Transverse colon (tissue), 4 donors: ENCODE results near the gene NEK11. TPM values are rescaled to one million over a fixed set of nuclear protein-coding genes. Genes with fewer than 3 reads are reported as not detected.

Experiments
- DNase-seq: peaks from one replicate; pipeline ENCODE4 v3.0.0-alpha.2; 2019
- H3K27ac ChIP-seq, 4 donors: fragments of 200-600 bp; sonication (generic); 2 replicates each; pipeline ENCODE4 v1.5.1; 2016 to 2018; ENCODE audit warnings: inconsistent platforms in 4 of 4
- H3K27me3 ChIP-seq: fragments of 200-600 bp; sonication (generic); 2 replicates; pipeline ENCODE4 v1.5.1; 2017; ENCODE audit warnings: inconsistent platforms
- H3K36me3 ChIP-seq, 4 donors: fragments of 200-600 bp; sonication (generic); 2 replicates each; pipeline ENCODE4 v1.5.1; 2017 to 2019; ENCODE audit warnings: inconsistent platforms in 4 of 4
- H3K4me1 ChIP-seq, 4 donors: fragments of 200-600 bp; sonication (generic); 2 replicates each; pipeline ENCODE4 v1.5.1; 2017 to 2020; ENCODE audit warnings: inconsistent platforms in 4 of 4
- H3K4me3 ChIP-seq, 4 donors: fragments of 200-600 bp; sonication (generic); 1 replicate in 1 of 4; 2 replicates in 3 of 4; pipeline versions ENCODE4 v1.5.1 to v1.6.1; 2017 to 2019; ENCODE audit warnings: inconsistent platforms in 4 of 4
- H3K9me3 ChIP-seq, 2 donors: fragments of 200-600 bp; sonication (generic); 2 replicates each; pipeline ENCODE4 v1.5.1; 2017 to 2019; ENCODE audit warnings: inconsistent platforms in 2 of 2
- CTCF ChIP-seq, 5 experiments: fragments of 200-600 bp in 3 of 5; fragments of 450-650 bp in 2 of 5; sonication (generic) in 3 of 5; IDR thresholded peaks; 1 replicate in 2 of 5; 2 replicates in 3 of 5; pipeline ENCODE4 v1.5.1; 2016 to 2017; ENCODE audit warnings: antibody characterized with exemption in 5 of 5, inconsistent platforms in 3 of 5, mild to moderate bottlenecking in 2 of 5, moderate library complexity in 1 of 5
- EP300 ChIP-seq: sonication (generic); formaldehyde crosslinking; IDR thresholded peaks from one replicate; pipeline ENCODE4 v1.6.1; 2017; ENCODE audit warnings: antibody characterized with exemption, low read depth
- POLR2A ChIP-seq: fragments of 450-650 bp; IDR thresholded peaks from one replicate; pipeline ENCODE4 v1.6.1; 2016; ENCODE audit warnings: antibody characterized with exemption, mild to moderate bottlenecking, moderate library complexity
- POLR2AphosphoS5 ChIP-seq, 3 donors: sonication (generic); formaldehyde crosslinking; IDR thresholded peaks; one replicate each; pipeline ENCODE4 v1.6.1; 2016; ENCODE audit warnings: antibody characterized with exemption in 3 of 3
- WGBS, 2 donors: methylation state at CpG; one replicate each; pipeline ENCODE4 v1.1.5; 2018; ENCODE audit warnings: low coverage in 1 of 2; 5-methylcytosine and 5-hydroxymethylcytosine counted together
- in situ Hi-C, 4 donors: fragments of 200-750 bp; cut with MboI; loops; one replicate each; pipeline versions ENCODE4 v1.15.0 to v1.15.1; 2017; ENCODE audit warnings: low sequenced_read_pairs in 3 of 4, low pct_ligation_motif_present in 1 of 4, low pct_unique_long_range_greater_than_20kb in 1 of 4
- intact Hi-C: fragments of 100-400 bp; cut with DNase I; formaldehyde crosslinking; loops from one replicate; pipeline ENCODE4 v1.15.1; 2023; ENCODE audit warnings: low total_unique reads
- total RNA-seq, 4 donors: library from RNA; depleted of rRNA; stranded (reverse); fragments of >200 nt; gene quantifications; one replicate each; pipeline ENCODE4 v1.1.0, GENCODE V29; 2016

Gene NEK11
- total RNA-seq, 4 donors from 2014 or later: 4.6 to 12.3 (median 8.5) TPM

GRCh38 chr3:131217296-131217741 lies 190.6 kb downstream of the NEK11 start:
- WGBS, 2 donors: 78 to 92% methylated on average over 6 of the region's 6 CpGs
- Histone ChIP-seq H3K4me1 (no peaks in the 10 kb centered on the region), H3K27me3 (no peaks in the 10 kb centered on the region), H3K4me3 (no peak overlapping the region), H3K36me3 (no peaks in the 10 kb centered on the region), H3K9me3 (no peaks in the 10 kb centered on the region), H3K27ac (no peak overlapping the region)
- in situ Hi-C loops: no loop called here
- intact Hi-C loops: no loop called here
- no peak for DNase-seq
- no peak for TF ChIP-seq POLR2AphosphoS5 (IDR thresholded peaks at IDR 0.05)
- no peak for TF ChIP-seq CTCF (IDR thresholded peaks at IDR 0.05)
- TF ChIP-seq EP300: no peak

- H3K4me3 ChIP-seq: no peak overlapping the region
- TF ChIP-seq EP300 (no peak), POLR2AphosphoS5 (IDR thresholded peaks at IDR 0.05) (no peak), CTCF (IDR thresholded peaks at IDR 0.05) (no peak), POLR2A (no peak)
- H3K27me3 ChIP-seq: no peaks in the 10 kb centered on the region
- no peak overlapping the region for H3K27ac ChIP-seq
- intact Hi-C loops: no loop called here
- WGBS, 2 donors: 100% methylated on average over 1 of the region's 1 CpG
- no peaks in the 10 kb centered on the region for H3K36me3 ChIP-seq
- in situ Hi-C loops: no loop called here
- no peaks in the 10 kb centered on the region for H3K9me3 ChIP-seq
- no peaks in the 10 kb centered on the region for H3K4me1 ChIP-seq
- DNase-seq: no peak
Observed at GRCh38 chr3:131218196-131218595, 191.5 kb downstream of the NEK11 start.

- Histone ChIP-seq H3K4me3 (no peak overlapping the region), H3K4me1 (no peaks in the 10 kb centered on the region), H3K36me3 (no peaks in the 10 kb centered on the region), H3K9me3 (no peaks in the 10 kb centered on the region), H3K27me3 (no peaks in the 10 kb centered on the region), H3K27ac (no peak overlapping the region)
- intact Hi-C loops: no loop called here
- in situ Hi-C loops: no loop called here
- WGBS, 2 donors: 58 to 69% methylated on average over 4 of the region's 4 CpGs
- DNase-seq: no peak
- TF ChIP-seq POLR2AphosphoS5 (IDR thresholded peaks at IDR 0.05): no peak
- TF ChIP-seq POLR2A: no peak
- TF ChIP-seq CTCF (IDR thresholded peaks at IDR 0.05): no peak
- no peak for TF ChIP-seq EP300
Observed at GRCh38 chr3:131221731-131222130, 195.1 kb downstream of the NEK11 start.

GRCh38 chr3:131222599-131222998 lies 195.9 kb downstream of the NEK11 start:
- in situ Hi-C loops: no loop called here
- intact Hi-C loops: no loop called here
- Histone ChIP-seq H3K27ac (no peak overlapping the region), H3K36me3 (no peaks in the 10 kb centered on the region), H3K27me3 (no peaks in the 10 kb centered on the region), H3K4me3 (no peak overlapping the region), H3K9me3 (no peaks in the 10 kb centered on the region), H3K4me1 (no peaks in the 10 kb centered on the region)
- TF ChIP-seq EP300 (no peak), POLR2AphosphoS5 (IDR thresholded peaks at IDR 0.05) (no peak), POLR2A (no peak), CTCF (IDR thresholded peaks at IDR 0.05) (no peak)
- WGBS, 2 donors: 65 to 83% methylated on average over 2 to 3 of the region's 3 CpGs
- no peak for DNase-seq
